NCI-H69 (cell line): ENCODE results near the gene COL18A1.
A peak's percentile ranks its signal among the peaks of the same experiment; 100 is the strongest.
"Not testable (repeated sequence)": the region's sequence is repeated elsewhere in the genome, so short reads cannot be mapped to it uniquely, and the experiment has no call there.

ENCODE experiments used
- DNase-seq: peaks from one replicate; lab custom pipeline; 2025; lab: John Stamatoyannopoulos, UW

COL18A1 gene

GRCh38 chr21:45441431-45442255 lies 36.7 kb downstream of the COL18A1 start:
- DNase-seq = no peak

- no peak for DNase-seq
Observed at GRCh38 chr21:45442276-45442675, 37.3 kb downstream of the COL18A1 start.

GRCh38 chr21:45442686-45443594 lies 38.0 kb downstream of the COL18A1 start:
- not testable (repeated sequence) for DNase-seq

GRCh38 chr21:45443595-45444181 lies 38.7 kb downstream of the COL18A1 start:
- DNase-seq = peak; percentile 52

GRCh38 chr21:45444385-45444784 lies 39.4 kb downstream of the COL18A1 start:
- DNase-seq = no peak

- DNase-seq = no peak
Observed at GRCh38 chr21:45445369-45445768, 40.4 kb downstream of the COL18A1 start.

GRCh38 chr21:45447821-45448220 lies 42.9 kb downstream of the COL18A1 start:
- no peak for DNase-seq

GRCh38 chr21:45448283-45448809 lies 43.4 kb downstream of the COL18A1 start:
- no peak for DNase-seq

GRCh38 chr21:45448810-45449657 lies 44.1 kb downstream of the COL18A1 start:
- peak; percentile 53 for DNase-seq

- no peak for DNase-seq
Observed at GRCh38 chr21:45449658-45450422, 44.9 kb downstream of the COL18A1 start.

GRCh38 chr21:45450423-45451090 lies 45.6 kb downstream of the COL18A1 start:
- no peak for DNase-seq

GRCh38 chr21:45451091-45451740 lies 46.3 kb downstream of the COL18A1 start:
- DNase-seq = no peak

- DNase-seq = no peak
Observed at GRCh38 chr21:45451771-45452182, 46.8 kb downstream of the COL18A1 start.

GRCh38 chr21:45452696-45453307 lies 47.8 kb downstream of the COL18A1 start:
- no peak for DNase-seq

- DNase-seq = no peak
Observed at GRCh38 chr21:45453308-45453950, 48.5 kb downstream of the COL18A1 start.

- no peak for DNase-seq
Observed at GRCh38 chr21:45454060-45454925, 49.3 kb downstream of the COL18A1 start.

GRCh38 chr21:45454926-45455673 lies 50.1 kb downstream of the COL18A1 start:
- DNase-seq = peak; percentile 73
